Activated T-helper 1 cell treated with anti-CD3 and anti-CD28 coated beads, Interleukin-12 subunit alpha, Interleukin-12 subunit beta, Interleukin-2, Interleukin-4 antibody, amounts not matched to agents 30 ng/mL and 10 ng/mL and 1 ng/mL, durations not matched to agents 14 hours and 24 hours and 36 hours (primary cell): Measurements from ENCODE around the gene TTLL11. TPM values are rescaled to one million over a fixed set of nuclear protein-coding genes. Genes with fewer than 3 reads are reported as not detected.

Experiments used
- DNase-seq: peaks from one replicate; pipeline ENCODE4 v3.0.0; 2021; ENCODE audit warnings: low spot score
- H3K27ac Mint-ChIP-seq: one replicate; pipeline ENCODE4 v1.8.0; 2021; ENCODE audit warnings: mild to moderate bottlenecking, mixed read lengths
- H3K27me3 Mint-ChIP-seq: one replicate; pipeline ENCODE4 v1.8.0; 2022; ENCODE audit warnings: mild to moderate bottlenecking, moderate library complexity, mixed read lengths; ENCODE audit not compliant: insufficient read depth
- H3K36me3 Mint-ChIP-seq: one replicate; pipeline ENCODE4 v1.8.0; 2021; ENCODE audit warnings: low read depth, mixed read lengths
- H3K4me1 Mint-ChIP-seq: one replicate; pipeline ENCODE4 v1.8.0; 2021; ENCODE audit warnings: low read depth, mixed read lengths
- H3K4me3 Mint-ChIP-seq: one replicate; pipeline ENCODE4 v1.8.0; 2021; ENCODE audit warnings: mild to moderate bottlenecking, moderate library complexity, mixed read lengths
- H3K9me3 Mint-ChIP-seq: one replicate; pipeline ENCODE4 v1.8.0; 2021; ENCODE audit warnings: mixed read lengths
- intact Hi-C: fragments of 100-400 bp; cut with micrococcal nuclease; formaldehyde crosslinking; loops from one replicate; pipeline ENCODE4 v1.15.1; 2024
- total RNA-seq: library from RNA; stranded (reverse); gene quantifications from 2 replicates; pipeline ENCODE4 v1.2.3, GENCODE V29; 2022

TTLL11 gene
- total RNA-seq, 1 donor from 2014 or later = 3.0 TPM

DNA sequence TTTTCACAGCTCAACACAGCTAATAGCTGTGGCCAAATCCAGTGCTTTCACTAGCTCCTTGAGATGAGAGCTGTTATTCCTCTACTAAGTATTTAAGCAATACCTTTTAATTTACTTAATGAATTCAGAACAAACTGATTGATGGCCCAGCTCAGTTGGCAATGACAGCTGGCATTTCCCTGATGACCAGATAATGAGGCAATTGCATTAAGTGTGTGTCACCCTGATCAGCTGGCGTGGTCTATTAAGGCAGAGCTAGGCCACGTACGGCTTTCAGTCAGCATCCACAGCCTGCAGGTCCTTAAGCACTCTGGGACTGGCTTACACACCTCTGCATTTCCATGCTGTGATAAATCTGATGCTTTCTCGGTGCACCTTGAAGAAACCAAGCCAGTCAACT is 34.4 kb downstream of the TTLL11 start:
- Mint-ChIP-seq H3K4me1 (no peaks in the 10 kb centered on the region), H3K9me3 (no peaks in the 10 kb centered on the region), H3K27ac (no peak overlapping the region), H3K27me3 (peaks cover 5% of the 10 kb centered on the region), H3K4me3 (no peak overlapping the region), H3K36me3 (no peaks in the 10 kb centered on the region)
- intact Hi-C loops = no loop called here
- DNase-seq = no peak

DNA sequence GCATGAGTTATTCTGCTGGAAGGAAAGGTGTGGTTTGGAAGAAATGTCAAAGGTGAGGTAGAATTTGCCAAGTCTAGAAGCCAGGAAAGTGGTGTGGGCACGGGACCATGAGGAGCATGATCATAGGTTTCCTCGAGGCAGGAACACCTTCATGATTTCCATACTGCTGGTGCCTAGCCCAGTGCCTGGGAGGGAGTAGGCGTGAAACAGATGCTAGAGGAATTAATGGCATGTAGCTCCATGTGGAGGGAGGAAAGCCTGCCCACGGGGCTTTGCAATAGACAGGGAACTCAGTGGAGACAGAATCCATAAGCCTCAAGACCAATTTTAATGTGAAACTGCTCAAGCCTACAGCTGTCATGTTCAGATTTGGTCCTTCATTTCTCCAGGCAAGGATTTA is 35.1 kb downstream of the TTLL11 start:
- no peak for DNase-seq
- Mint-ChIP-seq H3K27me3 (peaks cover 5% of the 10 kb centered on the region), H3K4me3 (no peak overlapping the region), H3K36me3 (no peaks in the 10 kb centered on the region), H3K4me1 (no peaks in the 10 kb centered on the region), H3K27ac (no peak overlapping the region), H3K9me3 (no peaks in the 10 kb centered on the region)
- intact Hi-C loops = no loop called here

DNA sequence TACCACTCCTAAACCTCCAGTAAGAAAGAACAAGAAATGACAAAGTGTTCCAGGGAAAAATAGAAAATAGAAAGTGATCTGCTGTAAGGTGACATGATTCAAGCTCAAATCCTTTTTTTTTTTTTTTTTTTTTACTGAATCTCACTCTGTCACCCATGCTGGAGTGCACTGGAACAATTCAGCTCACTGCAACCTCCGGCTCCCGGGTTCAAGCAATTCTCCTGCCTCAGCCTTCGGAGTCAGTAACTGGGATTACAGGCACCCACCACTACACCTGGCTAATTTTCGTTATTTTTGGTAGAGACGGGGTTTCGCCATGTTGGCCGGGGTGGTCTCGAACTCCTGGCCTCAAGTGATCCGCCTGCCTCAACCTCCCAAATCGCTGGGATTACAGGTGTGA is 35.9 kb downstream of the TTLL11 start:
- Mint-ChIP-seq H3K36me3 (no peaks in the 10 kb centered on the region), H3K27ac (no peak overlapping the region), H3K4me1 (no peaks in the 10 kb centered on the region), H3K27me3 (peaks cover 5% of the 10 kb centered on the region), H3K9me3 (no peaks in the 10 kb centered on the region), H3K4me3 (no peak overlapping the region)
- intact Hi-C loops = no loop called here
- DNase-seq = no peak

DNA sequence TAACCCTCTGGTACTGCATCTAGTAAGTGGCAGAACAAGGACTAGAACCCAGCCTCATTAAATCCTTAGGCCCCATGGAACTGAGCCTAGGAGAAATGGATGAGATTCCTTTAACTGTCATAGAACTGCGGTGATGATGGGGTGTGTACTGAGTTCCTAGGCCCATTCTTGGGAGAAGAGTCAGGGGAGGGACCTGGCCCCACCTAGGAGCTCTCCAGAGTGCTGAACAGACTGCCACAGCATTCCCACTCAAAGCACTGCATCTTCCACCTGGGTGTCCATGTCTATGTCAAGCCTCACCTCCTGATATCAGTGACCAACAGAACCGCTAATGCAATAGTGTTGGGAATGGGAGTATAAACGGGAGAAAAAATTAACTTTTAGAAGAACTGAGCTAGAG is 36.6 kb downstream of the TTLL11 start:
- no peak for DNase-seq
- Mint-ChIP-seq H3K36me3 (no peaks in the 10 kb centered on the region), H3K4me3 (no peak overlapping the region), H3K4me1 (peaks cover 4% of the 10 kb centered on the region), H3K27me3 (peaks cover 5% of the 10 kb centered on the region), H3K9me3 (no peaks in the 10 kb centered on the region), H3K27ac (no peak overlapping the region)
- intact Hi-C loops = no loop called here

DNA sequence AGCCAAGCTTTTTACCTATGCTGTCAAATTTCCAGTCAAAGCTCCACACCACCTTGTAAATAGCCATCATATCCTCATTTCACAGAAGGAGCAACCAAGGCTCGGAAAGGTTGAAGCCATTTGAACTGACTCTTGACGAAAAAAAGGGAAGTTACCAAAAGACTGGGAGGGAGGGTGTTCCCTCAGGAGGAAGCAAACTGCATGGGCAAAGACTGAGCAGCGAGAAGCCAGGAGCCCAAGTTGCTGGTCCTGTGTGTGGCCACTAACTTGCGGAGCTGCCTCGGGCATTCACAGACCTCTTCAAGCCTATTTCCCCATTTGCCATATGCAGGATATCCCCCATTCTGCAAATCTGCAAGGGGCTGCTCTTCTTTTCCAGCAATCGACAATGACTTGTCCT is 37.4 kb downstream of the TTLL11 start:
- H3K27ac Mint-ChIP-seq = no peak overlapping the region
- intact Hi-C loops = no loop called here
- peaks cover 9% of the 10 kb centered on the region for H3K4me1 Mint-ChIP-seq
- H3K9me3 Mint-ChIP-seq = no peaks in the 10 kb centered on the region
- H3K27me3 Mint-ChIP-seq = peaks cover 7% of the 10 kb centered on the region
- H3K36me3 Mint-ChIP-seq = no peaks in the 10 kb centered on the region
- no peak for DNase-seq
- no peak overlapping the region for H3K4me3 Mint-ChIP-seq

DNA sequence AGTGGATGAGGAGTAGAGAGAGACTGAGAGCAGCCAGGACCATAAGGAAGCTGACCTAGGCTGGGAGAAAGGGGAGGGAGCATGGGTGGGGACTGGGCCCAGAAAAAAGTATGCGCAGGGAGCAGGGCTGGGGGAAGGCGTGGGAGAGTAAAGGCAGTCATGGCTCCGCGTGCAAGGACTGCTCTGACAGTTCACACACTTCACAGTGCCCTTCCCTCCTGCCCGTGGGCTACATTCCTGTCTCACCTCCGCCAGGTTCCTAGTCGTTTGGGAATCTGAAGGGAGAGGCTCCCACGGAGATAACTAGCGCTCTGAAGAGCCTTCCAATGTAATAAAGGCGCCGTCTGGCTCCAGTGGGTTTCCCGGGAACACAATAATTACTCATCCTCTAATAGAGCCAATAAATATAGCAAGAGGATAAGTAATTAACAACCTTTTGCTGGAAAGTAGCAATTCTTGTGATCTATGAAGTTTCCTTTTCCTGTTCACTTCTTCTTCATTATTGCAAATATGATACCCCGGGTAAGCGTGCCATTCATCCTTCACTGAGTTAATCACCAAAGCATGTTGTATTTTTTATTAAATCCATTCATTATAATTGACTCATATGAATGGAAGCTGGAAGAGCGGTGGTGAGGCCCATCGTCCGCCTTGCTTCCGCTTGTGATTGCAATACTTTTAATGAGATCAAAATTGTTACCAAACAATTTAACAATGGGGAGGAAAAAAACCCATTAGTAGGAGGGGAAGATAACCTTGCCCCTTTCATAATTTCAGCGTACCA is 39.3 kb downstream of the TTLL11 start:
- Mint-ChIP-seq H3K27me3 (peaks cover 8% of the 10 kb centered on the region), H3K27ac (no peak overlapping the region), H3K4me3 (no peak overlapping the region), H3K4me1 (peaks cover 9% of the 10 kb centered on the region), H3K9me3 (no peaks in the 10 kb centered on the region), H3K36me3 (no peaks in the 10 kb centered on the region)
- intact Hi-C loops = no loop called here
- DNase-seq = no peak

DNA sequence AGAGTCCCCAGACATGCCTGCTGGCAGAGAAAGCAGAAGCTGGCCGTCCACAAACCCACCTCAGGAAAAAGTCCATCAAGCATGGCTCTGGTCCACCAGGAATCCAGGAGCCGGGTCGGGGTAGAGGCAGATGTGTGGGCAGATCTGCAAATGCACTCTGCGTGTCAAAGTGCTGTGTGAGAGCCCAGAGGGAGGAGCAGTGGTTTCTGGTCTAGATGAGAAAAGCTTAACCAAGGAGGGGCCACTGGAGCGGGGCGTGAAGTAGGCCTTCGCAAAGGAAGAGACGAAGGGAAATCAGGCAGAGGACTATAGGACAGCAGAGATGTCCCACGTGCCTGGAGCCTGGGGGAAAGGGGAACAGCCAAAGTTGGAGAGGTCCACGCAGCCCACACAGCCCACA is 40.0 kb downstream of the TTLL11 start:
- no peaks in the 10 kb centered on the region for H3K36me3 Mint-ChIP-seq
- H3K27me3 Mint-ChIP-seq = peaks cover 8% of the 10 kb centered on the region
- intact Hi-C loops = no loop called here
- H3K9me3 Mint-ChIP-seq = no peaks in the 10 kb centered on the region
- H3K4me1 Mint-ChIP-seq = peaks cover 9% of the 10 kb centered on the region
- DNase-seq = no peak
- H3K4me3 Mint-ChIP-seq = no peak overlapping the region
- no peak overlapping the region for H3K27ac Mint-ChIP-seq

DNA sequence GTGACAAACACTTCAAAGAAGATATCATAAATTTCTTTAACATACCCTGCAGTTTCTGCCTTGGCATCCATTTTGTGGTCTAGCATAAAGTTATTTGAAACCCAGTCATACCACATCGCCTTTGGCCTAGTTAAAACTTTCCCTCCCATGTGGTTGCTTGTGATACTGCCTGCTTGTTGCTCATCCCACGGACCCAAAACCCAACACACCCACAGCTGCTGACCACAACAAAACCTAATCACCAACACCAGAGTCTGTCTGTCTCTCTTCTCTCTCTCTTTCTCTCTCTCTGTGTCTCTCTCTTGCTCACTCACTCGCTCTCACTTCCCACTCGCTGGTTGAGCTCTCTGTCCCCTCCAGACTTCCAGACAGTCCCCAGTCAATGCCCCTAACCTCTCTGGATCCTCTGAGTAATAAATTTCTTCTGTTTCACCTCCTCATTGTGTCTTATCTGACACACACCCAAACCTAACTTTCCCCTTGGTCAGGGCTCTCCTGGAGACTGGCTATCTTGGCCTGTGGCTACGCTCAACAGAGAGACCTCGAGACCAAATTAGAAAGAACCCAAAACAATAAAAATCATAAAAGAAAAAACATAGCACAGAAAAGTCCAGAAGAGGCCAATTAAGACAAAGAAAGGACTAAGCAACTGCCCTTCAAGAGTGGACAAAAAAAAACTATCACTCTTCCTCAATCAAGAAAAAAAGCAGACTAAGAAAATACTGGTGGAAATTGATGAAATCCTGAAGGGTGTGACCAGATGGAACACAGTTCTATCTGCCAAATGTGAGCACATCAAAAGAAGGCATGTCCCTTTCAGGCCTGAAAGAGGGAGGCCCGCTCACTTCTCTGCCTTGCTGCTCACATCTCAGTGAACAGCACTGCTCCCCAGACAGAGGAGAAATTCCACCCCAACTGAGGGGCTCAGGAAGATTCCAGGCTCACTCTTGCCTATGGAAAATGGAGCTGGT is 41.5 kb downstream of the TTLL11 start:
- H3K27me3 Mint-ChIP-seq = peaks cover 6% of the 10 kb centered on the region
- H3K9me3 Mint-ChIP-seq = no peaks in the 10 kb centered on the region
- H3K4me3 Mint-ChIP-seq = no peak overlapping the region
- no peaks in the 10 kb centered on the region for H3K36me3 Mint-ChIP-seq
- intact Hi-C loops = loop anchor here (1.0 to 2.0 kb wide), 2 partner anchors 41 to 756 kb away; partner anchors contain the start of gene TTLL11
- H3K4me1 Mint-ChIP-seq = peaks cover 9% of the 10 kb centered on the region
- H3K27ac Mint-ChIP-seq = peak overlapping the region; percentile 82
- no peak for DNase-seq

DNA sequence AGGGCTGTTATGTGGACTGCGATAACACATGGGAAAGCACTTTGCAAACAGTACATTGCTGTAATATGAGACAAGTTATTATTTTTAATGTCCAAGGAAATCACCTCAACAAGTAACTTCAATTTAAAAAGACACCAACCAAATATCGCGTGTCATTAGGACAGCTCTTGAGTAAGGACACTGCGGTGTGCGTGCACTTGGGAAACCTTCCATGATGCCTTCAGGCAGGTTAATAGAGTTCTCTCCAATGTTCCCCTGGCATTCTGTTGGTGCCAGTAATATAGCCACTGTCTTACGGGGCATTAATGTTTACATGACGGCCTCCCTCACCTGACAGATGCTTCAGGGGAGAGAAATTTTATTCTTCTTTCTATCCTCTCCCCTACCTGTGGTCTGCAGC is 42.9 kb downstream of the TTLL11 start:
- Mint-ChIP-seq H3K36me3 (no peaks in the 10 kb centered on the region), H3K27me3 (peaks cover 5% of the 10 kb centered on the region), H3K27ac (no peak overlapping the region), H3K4me3 (no peak overlapping the region), H3K4me1 (peaks cover 9% of the 10 kb centered on the region), H3K9me3 (no peaks in the 10 kb centered on the region)
- DNase-seq = no peak
- intact Hi-C loops = loop anchor here (2.0 kb wide), 1 partner anchor 43 kb away; the partner anchor contains the start of gene TTLL11

DNA sequence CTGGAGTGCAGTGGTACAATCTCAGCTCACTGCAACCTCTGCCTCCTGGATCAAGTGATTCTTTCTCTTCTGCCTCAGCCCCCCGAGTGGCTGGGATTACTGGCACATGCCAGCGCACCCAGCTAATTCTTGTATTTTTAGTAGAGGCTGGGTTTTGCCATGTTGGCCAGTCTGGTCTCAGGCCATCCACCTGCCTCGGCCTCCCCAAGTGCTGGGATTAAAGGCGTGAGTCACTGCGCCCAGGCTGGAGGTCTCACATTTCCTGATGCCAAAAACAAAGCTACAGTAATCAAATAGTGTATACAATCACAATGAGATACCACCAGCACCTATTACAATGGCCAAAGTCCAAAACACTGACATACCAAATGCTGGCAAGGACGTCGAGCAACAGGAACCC is 51.1 kb downstream of the TTLL11 start:
- Mint-ChIP-seq H3K27me3 (peaks cover 2% of the 10 kb centered on the region), H3K9me3 (peaks cover 11% of the 10 kb centered on the region), H3K4me1 (no peaks in the 10 kb centered on the region), H3K4me3 (no peak overlapping the region), H3K36me3 (no peaks in the 10 kb centered on the region), H3K27ac (no peak overlapping the region)
- no peak for DNase-seq
- intact Hi-C loops = no loop called here

DNA sequence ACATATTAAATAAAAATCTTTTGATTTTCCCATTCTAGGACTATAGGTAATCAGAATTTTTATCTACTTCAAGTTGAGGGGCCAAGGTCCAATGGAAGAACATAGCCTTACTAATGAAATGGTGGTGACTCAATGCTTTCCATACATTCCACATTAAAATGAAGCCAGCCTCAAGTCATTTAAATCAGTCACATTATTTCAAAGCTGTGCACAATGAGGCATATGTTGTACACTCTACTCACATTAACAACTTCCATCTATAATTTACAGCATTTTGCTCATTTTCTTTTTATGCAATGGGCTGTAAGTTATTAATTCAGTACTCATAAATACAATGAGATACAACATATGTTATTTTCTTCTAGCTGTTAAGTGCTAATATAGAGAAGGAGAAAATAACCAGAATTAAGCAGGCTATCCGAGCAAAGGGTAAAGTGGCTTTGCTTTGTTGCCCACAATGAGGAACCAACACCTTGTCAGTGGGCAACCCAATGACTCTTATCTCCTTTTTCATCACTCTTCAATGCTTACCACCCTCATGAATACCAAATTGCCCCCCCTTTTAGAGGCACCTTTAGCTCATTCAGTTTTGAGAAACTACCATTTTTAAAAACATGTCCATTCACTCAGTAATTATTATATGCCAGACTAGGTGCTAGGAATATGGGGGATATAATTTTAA is 52.4 kb downstream of the TTLL11 start:
- Mint-ChIP-seq H3K4me1 (no peaks in the 10 kb centered on the region), H3K9me3 (peaks cover 11% of the 10 kb centered on the region), H3K27ac (no peak overlapping the region), H3K36me3 (no peaks in the 10 kb centered on the region), H3K4me3 (no peak overlapping the region), H3K27me3 (no peaks in the 10 kb centered on the region)
- intact Hi-C loops = no loop called here
- DNase-seq = no peak

DNA sequence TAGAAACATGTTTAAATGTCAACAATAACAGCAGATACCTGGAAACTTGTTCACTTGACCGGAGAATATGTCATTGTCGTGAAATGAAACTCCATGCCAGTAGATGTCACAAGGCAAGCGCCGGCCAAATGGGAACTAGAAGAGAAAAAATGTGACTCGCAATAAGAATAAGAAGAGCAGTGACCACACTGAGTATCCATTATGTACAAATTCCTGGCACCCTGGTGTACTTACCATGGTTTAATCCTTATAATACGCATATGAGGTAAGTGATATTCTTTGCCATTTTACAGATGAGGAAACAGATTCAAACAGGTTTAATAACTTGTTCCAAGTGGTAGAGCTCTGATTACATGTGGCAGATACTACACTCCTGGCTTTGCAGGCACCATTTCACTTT is 53.9 kb downstream of the TTLL11 start:
- intact Hi-C loops = no loop called here
- H3K4me3 Mint-ChIP-seq = no peak overlapping the region
- no peaks in the 10 kb centered on the region for H3K27me3 Mint-ChIP-seq
- no peaks in the 10 kb centered on the region for H3K36me3 Mint-ChIP-seq
- peaks cover 11% of the 10 kb centered on the region for H3K9me3 Mint-ChIP-seq
- H3K4me1 Mint-ChIP-seq = no peaks in the 10 kb centered on the region
- DNase-seq = no peak
- H3K27ac Mint-ChIP-seq = no peak overlapping the region

DNA sequence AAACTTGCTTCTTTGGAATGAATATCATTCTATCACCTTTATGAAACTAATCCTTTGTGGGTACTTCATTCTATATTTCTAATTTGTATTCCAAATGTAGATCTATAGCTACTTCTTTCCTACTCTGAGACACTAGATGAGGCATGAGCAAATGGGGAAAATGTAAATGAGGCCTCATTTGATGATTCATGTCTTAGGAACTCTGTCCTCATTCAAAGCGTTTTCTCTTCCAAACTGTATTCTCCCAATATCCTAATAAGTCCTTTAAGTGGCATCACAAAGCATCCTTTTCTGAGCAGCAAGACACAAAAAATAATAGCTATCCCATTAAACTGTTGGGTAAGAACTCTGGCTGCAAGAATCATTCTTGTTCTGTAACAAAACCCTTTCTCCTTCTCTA is 56.1 kb downstream of the TTLL11 start:
- Mint-ChIP-seq H3K27ac (no peak overlapping the region), H3K27me3 (no peaks in the 10 kb centered on the region), H3K4me3 (no peak overlapping the region), H3K9me3 (no peaks in the 10 kb centered on the region), H3K4me1 (no peaks in the 10 kb centered on the region), H3K36me3 (no peaks in the 10 kb centered on the region)
- DNase-seq = no peak
- intact Hi-C loops = no loop called here
